H9 (cell line): ENCODE data around the gene CRELD2. TPM values are rescaled to one million over a fixed set of nuclear protein-coding genes. Genes with fewer than 3 reads are reported as not detected.

Source experiments
- DNase-seq: peaks from one replicate; pipeline ENCODE4 v3.0.0-alpha.2; 2017
- H2AFZ ChIP-seq: one replicate; pipeline ENCODE4 v1.6.1; 2013; ENCODE audit warnings: mild to moderate bottlenecking, low read length, control low read depth, moderate library complexity
- H2AK5ac ChIP-seq: 2 replicates; pipeline ENCODE4 v1.6.1; 2013; ENCODE audit warnings: low read length, control low read depth, mixed read lengths; ENCODE audit not compliant: insufficient read length
- H2BK120ac ChIP-seq: one replicate; pipeline ENCODE4 v1.6.1; 2013; ENCODE audit warnings: low read depth, mild to moderate bottlenecking, low read length, control low read depth, inconsistent platforms; ENCODE audit not compliant: poor library complexity, severe bottlenecking
- H2BK12ac ChIP-seq: 2 replicates; pipeline ENCODE4 v1.6.1; 2013; ENCODE audit warnings: low read length, control low read depth, mixed read lengths, low read depth; ENCODE audit not compliant: insufficient read length
- H2BK15ac ChIP-seq: 2 replicates; pipeline ENCODE4 v1.6.1; 2013; ENCODE audit warnings: low read depth, low read length, control low read depth
- H2BK20ac ChIP-seq: one replicate; pipeline ENCODE4 v1.6.1; 2013; ENCODE audit warnings: low read depth, mild to moderate bottlenecking, low read length, control low read depth, inconsistent platforms; ENCODE audit not compliant: poor library complexity, severe bottlenecking
- H2BK5ac ChIP-seq: 2 replicates; pipeline ENCODE4 v1.6.1; 2013; ENCODE audit warnings: low read length, control low read depth, mixed read lengths; ENCODE audit not compliant: insufficient read length
- H3K14ac ChIP-seq: 2 replicates; pipeline ENCODE4 v1.6.1; 2013; ENCODE audit warnings: low read length, control low read depth; ENCODE audit not compliant: insufficient read depth
- H3K18ac ChIP-seq: 2 replicates; pipeline ENCODE4 v1.6.1; 2013; ENCODE audit warnings: low read depth, mild to moderate bottlenecking, mixed read lengths, low read length, control low read depth; ENCODE audit not compliant: insufficient read length
- H3K23ac ChIP-seq: 2 replicates; pipeline ENCODE4 v1.6.1; 2013; ENCODE audit warnings: low read length, control low read depth, mixed read lengths, low read depth; ENCODE audit not compliant: insufficient read length
- H3K23me2 ChIP-seq: 2 replicates; pipeline ENCODE4 v1.6.1; 2013; ENCODE audit warnings: low read depth, mild to moderate bottlenecking, mixed read lengths, low read length, control low read depth; ENCODE audit not compliant: insufficient read length, poor library complexity, severe bottlenecking
- H3K27ac ChIP-seq: 2 replicates; pipeline ENCODE4 v1.5.1; 2013; ENCODE audit warnings: low read length, control low read depth, mixed read lengths, low read depth; ENCODE audit not compliant: insufficient read length
- H3K27me3 ChIP-seq: 2 replicates; pipeline ENCODE4 v1.6.1; 2013; ENCODE audit warnings: low read length, control low read depth, inconsistent platforms; ENCODE audit not compliant: insufficient read depth
- H3K4ac ChIP-seq: 2 replicates; pipeline ENCODE4 v1.6.1; 2013; ENCODE audit warnings: low read depth, mild to moderate bottlenecking, control low read depth, inconsistent platforms, low read length, moderate library complexity
- H3K4me1 ChIP-seq: 2 replicates; pipeline ENCODE4 v1.6.1; 2013; ENCODE audit warnings: low read length, control low read depth, inconsistent platforms; ENCODE audit not compliant: insufficient read depth
- H3K4me2 ChIP-seq: 2 replicates; pipeline ENCODE4 v1.6.1; 2013; ENCODE audit warnings: low read length, control low read depth, mixed read lengths; ENCODE audit not compliant: insufficient read length, insufficient read depth
- H3K56ac ChIP-seq: 2 replicates; pipeline ENCODE4 v1.6.1; 2013; ENCODE audit warnings: low read depth, mild to moderate bottlenecking, mixed read lengths, low read length, control low read depth; ENCODE audit not compliant: insufficient read length
- H3K79me1 ChIP-seq: 2 replicates; pipeline ENCODE4 v1.6.1; 2013; ENCODE audit warnings: low read depth, mild to moderate bottlenecking, moderate library complexity, low read length, control low read depth, inconsistent platforms; ENCODE audit not compliant: insufficient read depth, poor library complexity, severe bottlenecking
- H3K79me2 ChIP-seq: 2 replicates; pipeline ENCODE4 v1.6.1; 2013; ENCODE audit warnings: low read length, control low read depth, inconsistent platforms; ENCODE audit not compliant: insufficient read depth
- H3K9ac ChIP-seq: 2 replicates; pipeline ENCODE4 v1.6.1; 2013; ENCODE audit warnings: low read length, control low read depth, mixed read lengths; ENCODE audit not compliant: insufficient read length; ENCODE audit errors: extremely low read depth
- H3K9me3 ChIP-seq: one replicate; pipeline ENCODE4 v1.6.1; 2013; ENCODE audit warnings: low read depth, low read length, inconsistent platforms; ENCODE audit not compliant: control insufficient read depth
- H3T11ph ChIP-seq: one replicate; pipeline ENCODE4 v1.6.1; 2013; ENCODE audit warnings: mild to moderate bottlenecking, low read length, control low read depth, inconsistent platforms
- H4K20me1 ChIP-seq: one replicate; pipeline ENCODE4 v1.6.1; 2013; ENCODE audit not compliant: control insufficient read depth, insufficient read length, insufficient read depth
- H4K5ac ChIP-seq: 2 replicates; pipeline ENCODE4 v1.6.1; 2013; ENCODE audit warnings: low read depth, mild to moderate bottlenecking, mixed read lengths, low read length, control low read depth; ENCODE audit not compliant: insufficient read length
- H4K8ac ChIP-seq: replicated peaks from 2 replicates; pipeline ENCODE4 v1.6.1; 2013; ENCODE audit warnings: low read length, control low read depth, mixed read lengths, low read depth; ENCODE audit not compliant: insufficient read length
- H4K91ac ChIP-seq: 2 replicates; pipeline ENCODE4 v1.6.1; 2013; ENCODE audit warnings: low read depth, mild to moderate bottlenecking, moderate library complexity, mixed read lengths, low read length, control low read depth; ENCODE audit not compliant: insufficient read length
- H3K27ac Mint-ChIP-seq, 3 experiments: 2 replicates in 2 of 3; 3 replicates in 1 of 3; pipeline ENCODE4 v1.8.0; 2020 to 2021; ENCODE audit warnings: mixed read lengths in 3 of 3, mild to moderate bottlenecking in 1 of 3, moderate library complexity in 1 of 3
- H3K27me3 Mint-ChIP-seq: 2 replicates; pipeline ENCODE4 v1.8.0; 2021; ENCODE audit warnings: low read depth, mild to moderate bottlenecking, moderate library complexity, mixed read lengths
- H3K36me3 Mint-ChIP-seq, 3 experiments: 2 replicates in 2 of 3; 3 replicates in 1 of 3; pipeline ENCODE4 v1.8.0; 2020 to 2021; ENCODE audit warnings: low read depth in 3 of 3, mixed read lengths in 3 of 3; ENCODE audit not compliant: insufficient read depth in 1 of 3
- H3K4me1 Mint-ChIP-seq, 2 experiments: 2 replicates each; pipeline ENCODE4 v1.8.0; 2020; ENCODE audit warnings: mixed read lengths in 2 of 2
- H3K4me3 Mint-ChIP-seq, 2 experiments: 2 replicates in 1 of 2; 3 replicates in 1 of 2; pipeline ENCODE4 v1.8.0; 2020 to 2021; ENCODE audit warnings: mild to moderate bottlenecking in 2 of 2, mixed read lengths in 2 of 2, moderate library complexity in 1 of 2
- H3K9me3 Mint-ChIP-seq, 2 experiments: 2 replicates in 1 of 2; 3 replicates in 1 of 2; pipeline ENCODE4 v1.8.0; 2020; ENCODE audit warnings: mild to moderate bottlenecking in 2 of 2, mixed read lengths in 2 of 2, moderate library complexity in 1 of 2
- WGBS: extraction: QIAGEN DNeasy Blood & Tissue Kit; methylation state at CpG from one replicate; pipeline ENCODE4 v1.1.7; 2013; ENCODE audit warnings: missing lambda C conversion rate, low lambda C conversion rate, mixed read lengths; ENCODE audit not compliant: insufficient read length; ENCODE audit errors: extremely low coverage; 5-methylcytosine and 5-hydroxymethylcytosine counted together
- total RNA-seq: library from RNA; stranded (reverse); gene quantifications from 2 replicates; pipeline ENCODE4 v1.2.1, GENCODE V29; 2021
- TF ChIP-seq, protein P1 (sequence below): fragments of 200-600 bp; sonication (generic); conservative IDR thresholded peaks from 3 replicates; pipeline ENCODE4 v1.8.0; 2021; ENCODE audit warnings: antibody characterized with exemption, mild to moderate bottlenecking

CRELD2 gene
- total RNA-seq, 1 experiment from 2014 or later = 34.7 TPM

DNA sequence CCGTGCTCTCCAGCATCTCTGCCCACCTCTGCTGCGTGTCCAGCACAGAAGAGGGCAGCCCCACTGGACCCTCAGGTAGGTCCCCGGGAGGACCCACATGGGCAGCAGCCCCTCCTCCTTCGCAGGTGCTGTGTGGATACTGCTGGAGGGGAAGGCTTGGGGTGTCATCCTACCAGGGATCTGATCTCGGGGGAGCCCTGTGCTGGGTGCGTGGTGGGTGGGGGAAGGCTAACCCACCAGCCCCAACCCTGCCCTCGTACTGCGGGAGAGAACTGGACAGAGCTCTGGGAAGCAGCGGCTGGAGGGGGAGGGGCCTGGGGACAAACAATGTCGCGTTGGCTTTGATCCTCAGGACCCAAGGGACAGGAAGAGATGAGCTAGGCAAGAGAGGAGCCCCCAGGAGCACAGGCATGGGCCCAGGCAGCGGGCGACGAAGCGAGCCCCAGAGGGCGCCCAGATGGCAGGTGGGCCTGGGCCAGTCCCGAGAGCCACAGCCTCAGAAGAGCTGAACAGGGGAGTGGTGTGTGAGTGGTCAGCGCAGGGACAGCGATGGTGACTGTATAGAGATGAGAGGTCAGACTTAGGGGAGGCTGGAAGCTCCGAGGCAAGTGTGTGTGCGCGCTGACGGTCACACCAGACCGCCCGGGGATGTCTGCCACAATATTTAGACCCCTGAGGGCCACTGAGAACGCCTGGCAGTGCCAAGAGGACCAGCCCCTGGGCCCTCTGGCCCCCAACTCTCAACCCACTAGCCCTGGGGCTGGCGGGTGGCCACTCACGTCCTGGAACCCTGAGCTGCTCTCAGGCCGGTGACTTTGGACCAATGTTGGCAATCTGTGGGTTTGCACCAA lies 40.7 kb downstream of the CRELD2 start:
- no peak for DNase-seq
- peaks cover 6% of the 10 kb centered on the region for H3K79me1 ChIP-seq
- H3K9ac ChIP-seq = no peak overlapping the region
- no peak overlapping the region for H3K14ac ChIP-seq
- no peak overlapping the region for H2AFZ ChIP-seq
- H2BK120ac ChIP-seq = no peak overlapping the region
- no peaks in the 10 kb centered on the region for H3K9me3 ChIP-seq
- Mint-ChIP-seq H3K36me3 (peaks cover 6 to 14% (median 14%) of the 10 kb centered on the region in 3 experiments; a peak in 6 of 7 replicates), H3K27ac (no peak overlapping the region), H3K9me3 (no peaks in the 10 kb centered on the region), H3K4me3 (peak overlapping the region; percentile 52 to 76), H3K27me3 (peaks cover 4% of the 10 kb centered on the region), H3K4me1 (peaks cover 2 to 10% of the 10 kb centered on the region in 2 experiments; a peak in 2 of 4 replicates)
- no peak overlapping the region for H3K23ac ChIP-seq
- no peak overlapping the region for H2AK5ac ChIP-seq
- H3K27me3 ChIP-seq = no peaks in the 10 kb centered on the region
- H3K56ac ChIP-seq = no peak overlapping the region
- TF ChIP-seq, protein P1, sequence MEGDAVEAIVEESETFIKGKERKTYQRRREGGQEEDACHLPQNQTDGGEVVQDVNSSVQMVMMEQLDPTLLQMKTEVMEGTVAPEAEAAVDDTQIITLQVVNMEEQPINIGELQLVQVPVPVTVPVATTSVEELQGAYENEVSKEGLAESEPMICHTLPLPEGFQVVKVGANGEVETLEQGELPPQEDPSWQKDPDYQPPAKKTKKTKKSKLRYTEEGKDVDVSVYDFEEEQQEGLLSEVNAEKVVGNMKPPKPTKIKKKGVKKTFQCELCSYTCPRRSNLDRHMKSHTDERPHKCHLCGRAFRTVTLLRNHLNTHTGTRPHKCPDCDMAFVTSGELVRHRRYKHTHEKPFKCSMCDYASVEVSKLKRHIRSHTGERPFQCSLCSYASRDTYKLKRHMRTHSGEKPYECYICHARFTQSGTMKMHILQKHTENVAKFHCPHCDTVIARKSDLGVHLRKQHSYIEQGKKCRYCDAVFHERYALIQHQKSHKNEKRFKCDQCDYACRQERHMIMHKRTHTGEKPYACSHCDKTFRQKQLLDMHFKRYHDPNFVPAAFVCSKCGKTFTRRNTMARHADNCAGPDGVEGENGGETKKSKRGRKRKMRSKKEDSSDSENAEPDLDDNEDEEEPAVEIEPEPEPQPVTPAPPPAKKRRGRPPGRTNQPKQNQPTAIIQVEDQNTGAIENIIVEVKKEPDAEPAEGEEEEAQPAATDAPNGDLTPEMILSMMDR = no peak
- no peak overlapping the region for H2BK20ac ChIP-seq
- no peak overlapping the region for H2BK12ac ChIP-seq
- H3K4me1 ChIP-seq = no peaks in the 10 kb centered on the region
- no peak overlapping the region for H2BK15ac ChIP-seq
- no peaks in the 10 kb centered on the region for H4K20me1 ChIP-seq
- no peaks in the 10 kb centered on the region for H3K23me2 ChIP-seq
- H3K4me2 ChIP-seq = peak overlapping the region; percentile 33
- H3K4ac ChIP-seq = no peak overlapping the region
- H4K5ac ChIP-seq = no peak overlapping the region
- H3K27ac ChIP-seq = no peak overlapping the region
- WGBS = no CpG with 5 or more reads among the region's 29 CpGs
- no peak overlapping the region for H3K18ac ChIP-seq
- no peak overlapping the region for H4K91ac ChIP-seq
- no peak overlapping the region for H2BK5ac ChIP-seq
- H3T11ph ChIP-seq = no peak overlapping the region
- H3K79me2 ChIP-seq = peaks cover 3% of the 10 kb centered on the region; the same call in 1 of the 2 replicates
- H4K8ac ChIP-seq = no peak overlapping the region
